Mesenchymal stem cell (in vitro differentiated cells and primary cell): ENCODE data around the gene C10orf105.

Source experiments
- DNase-seq: peaks from one replicate; pipeline ENCODE4 v3.0.0-alpha.2; 2013
- H2AFZ ChIP-seq: one replicate; pipeline ENCODE4 v1.6.1; 2013; ENCODE audit warnings: low read depth, mild to moderate bottlenecking, control low read depth, inconsistent platforms, low read length, moderate library complexity
- H2AK5ac ChIP-seq: 2 replicates; pipeline ENCODE4 v1.6.1; 2013; ENCODE audit warnings: low read length, moderate library complexity, mild to moderate bottlenecking, inconsistent platforms; ENCODE audit not compliant: severe bottlenecking
- H2BK120ac ChIP-seq: one replicate; pipeline ENCODE4 v1.6.1; 2013; ENCODE audit warnings: low read depth, mild to moderate bottlenecking, inconsistent platforms, low read length, moderate library complexity
- H2BK12ac ChIP-seq, 2 experiments: one replicate each; pipeline ENCODE4 v1.6.1; 2013; ENCODE audit warnings: inconsistent platforms in 2 of 2, low read length in 2 of 2, mild to moderate bottlenecking in 2 of 2, moderate library complexity in 2 of 2, control low read depth in 1 of 2
- H2BK15ac ChIP-seq: one replicate; pipeline ENCODE4 v1.6.1; 2013; ENCODE audit warnings: mild to moderate bottlenecking, low read depth, inconsistent platforms; ENCODE audit not compliant: poor library complexity, severe bottlenecking
- H2BK5ac ChIP-seq: 2 replicates; pipeline ENCODE4 v1.6.1; 2013; ENCODE audit warnings: low read depth, mild to moderate bottlenecking, low read length, control low read depth, inconsistent platforms; ENCODE audit not compliant: poor library complexity, severe bottlenecking
- H3K14ac ChIP-seq, 2 experiments: one replicate each; pipeline ENCODE4 v1.6.1; 2013; ENCODE audit warnings: inconsistent platforms in 2 of 2, low read length in 2 of 2, control low read depth in 1 of 2, mild to moderate bottlenecking in 1 of 2, moderate library complexity in 1 of 2
- H3K18ac ChIP-seq, 2 experiments: one replicate each; pipeline ENCODE4 v1.6.1; 2013; ENCODE audit warnings: inconsistent platforms in 2 of 2, low read length in 2 of 2, control low read depth in 1 of 2, low read depth in 1 of 2, mild to moderate bottlenecking in 1 of 2
- H3K23ac ChIP-seq, 2 experiments: one replicate each; pipeline ENCODE4 v1.6.1; 2013; ENCODE audit warnings: inconsistent platforms in 2 of 2, low read length in 2 of 2, mild to moderate bottlenecking in 2 of 2, moderate library complexity in 2 of 2, control low read depth in 1 of 2
- H3K27ac ChIP-seq: 2 replicates; pipeline ENCODE4 v1.5.1; 2013; ENCODE audit warnings: mild to moderate bottlenecking, moderate library complexity, low read length, control low read depth, inconsistent platforms; ENCODE audit not compliant: poor library complexity, severe bottlenecking
- H3K27me3 ChIP-seq, 2 experiments: 2 replicates each; pipeline versions ENCODE4 v1.6.1 to v1.7.0; 2013; ENCODE audit warnings: low read length in 2 of 2, mild to moderate bottlenecking in 2 of 2, moderate library complexity in 2 of 2, control low read depth in 1 of 2, inconsistent platforms in 1 of 2; ENCODE audit not compliant: control insufficient read depth in 1 of 2, insufficient read depth in 1 of 2
- H3K36me3 ChIP-seq, 2 experiments: 2 replicates each; pipeline versions ENCODE4 v1.6.1 to v1.7.0; 2013; ENCODE audit warnings: low read length in 2 of 2, control low read depth in 1 of 2, inconsistent platforms in 1 of 2, low read depth in 1 of 2, mild to moderate bottlenecking in 1 of 2; ENCODE audit not compliant: insufficient read depth in 2 of 2, control insufficient read depth in 1 of 2
- H3K4ac ChIP-seq, 2 experiments: one replicate each; pipeline ENCODE4 v1.6.1; 2013; ENCODE audit warnings: inconsistent platforms in 2 of 2, low read length in 2 of 2, mild to moderate bottlenecking in 2 of 2, moderate library complexity in 2 of 2, control low read depth in 1 of 2, low read depth in 1 of 2
- H3K4me1 ChIP-seq: 2 replicates; pipeline ENCODE4 v1.6.1; 2013; ENCODE audit warnings: low read depth, low read length, control low read depth; ENCODE audit not compliant: control insufficient read depth, insufficient read depth
- H3K4me2 ChIP-seq: 2 replicates; pipeline ENCODE4 v1.6.1; 2013; ENCODE audit warnings: low read length, mild to moderate bottlenecking, inconsistent platforms; ENCODE audit not compliant: poor library complexity, severe bottlenecking
- H3K4me3 ChIP-seq, 2 experiments: 2 replicates each; pipeline versions ENCODE4 v1.5.1 to v1.7.0; 2013; ENCODE audit warnings: low read length in 2 of 2, mild to moderate bottlenecking in 2 of 2, control low read depth in 1 of 2, low read depth in 1 of 2; ENCODE audit not compliant: insufficient read depth in 1 of 2
- H3K79me1 ChIP-seq: replicated peaks from 2 replicates; pipeline ENCODE4 v1.6.1; 2013; ENCODE audit warnings: mild to moderate bottlenecking, control low read depth, low read length, inconsistent platforms; ENCODE audit not compliant: poor library complexity, severe bottlenecking
- H3K9ac ChIP-seq: 2 replicates; pipeline ENCODE4 v1.7.0; 2013; ENCODE audit warnings: mild to moderate bottlenecking, low read length, moderate library complexity
- H3K9me3 ChIP-seq: 2 replicates; pipeline ENCODE4 v1.7.0; 2013; ENCODE audit warnings: mild to moderate bottlenecking, low read length; ENCODE audit not compliant: control insufficient read depth
- H4K8ac ChIP-seq: one replicate; pipeline ENCODE4 v1.6.1; 2013; ENCODE audit warnings: inconsistent platforms, mild to moderate bottlenecking, low read length, moderate library complexity
- H4K91ac ChIP-seq: one replicate; pipeline ENCODE4 v1.6.1; 2013; ENCODE audit warnings: mild to moderate bottlenecking, low read length, inconsistent platforms
- whole genome bisulfite sequencing: methylation state at CpG from one replicate; pipeline ENCODE4 v1.1.7; 2013; ENCODE audit warnings: mixed read lengths; 5-methylcytosine and 5-hydroxymethylcytosine counted together

The C10orf105 gene

GRCh38 chr10:71756311-71757191, 37.0 kb upstream of the C10orf105 start:
- Histone ChIP-seq H3K9me3 (no peaks in the 10 kb centered on the region), H2BK15ac (no peak overlapping the region), H3K79me1 (no peaks in the 10 kb centered on the region), H2AFZ (no peak overlapping the region), H3K27ac (no peak overlapping the region), H3K9ac (no peak overlapping the region), H3K14ac (no peak overlapping the region), H4K91ac (no peak overlapping the region), H3K36me3 (peaks cover 0 to 32% of the 10 kb centered on the region in 2 experiments), H3K4me1 (peaks cover 4% of the 10 kb centered on the region), H2BK120ac (no peak overlapping the region), H3K4ac (no peak overlapping the region), H4K8ac (no peak overlapping the region), H2BK5ac (no peak overlapping the region), H3K4me2 (no peak overlapping the region), H3K4me3 (no peak overlapping the region), H3K23ac (no peak overlapping the region), H3K18ac (no peak overlapping the region), H3K27me3 (peaks cover 2 to 57% of the 10 kb centered on the region in 2 experiments), H2AK5ac (no peak overlapping the region), H2BK12ac (no peak overlapping the region)
- 77% methylated on average over 9 of the region's 12 CpGs for WGBS
- DNase-seq: no peak

GRCh38 chr10:71755179-71755879, 35.8 kb upstream of the C10orf105 start:
- peaks cover 0 to 29% of the 10 kb centered on the region in 2 experiments for H3K36me3 ChIP-seq
- H3K27me3 ChIP-seq: peaks cover 2 to 57% of the 10 kb centered on the region in 2 experiments
- H3K23ac ChIP-seq: peak overlapping the region in 1 of 2 experiments; percentile 71
- no peak overlapping the region for H2BK120ac ChIP-seq
- H3K4me3 ChIP-seq: no peak overlapping the region
- no peak overlapping the region for H2BK5ac ChIP-seq
- no peak overlapping the region for H2AFZ ChIP-seq
- H2BK15ac ChIP-seq: no peak overlapping the region
- no peak overlapping the region for H2AK5ac ChIP-seq
- no peaks in the 10 kb centered on the region for H3K9me3 ChIP-seq
- H3K14ac ChIP-seq: no peak overlapping the region
- H2BK12ac ChIP-seq: no peak overlapping the region
- H3K4me1 ChIP-seq: peaks cover 4% of the 10 kb centered on the region
- no peaks in the 10 kb centered on the region for H3K79me1 ChIP-seq
- H4K91ac ChIP-seq: no peak overlapping the region
- H3K18ac ChIP-seq: no peak overlapping the region
- H4K8ac ChIP-seq: no peak overlapping the region
- WGBS: 88% methylated on average over 16 of the region's 16 CpGs
- H3K4me2 ChIP-seq: no peak overlapping the region
- H3K9ac ChIP-seq: no peak overlapping the region
- no peak overlapping the region for H3K27ac ChIP-seq
- no peak for DNase-seq
- no peak overlapping the region for H3K4ac ChIP-seq

- Histone ChIP-seq H3K36me3 (peaks cover 0 to 29% of the 10 kb centered on the region in 2 experiments), H2BK120ac (no peak overlapping the region), H3K9me3 (no peaks in the 10 kb centered on the region), H3K79me1 (no peaks in the 10 kb centered on the region), H3K14ac (no peak overlapping the region), H3K9ac (no peak overlapping the region), H2AK5ac (no peak overlapping the region), H3K4me2 (no peak overlapping the region), H2BK12ac (no peak overlapping the region), H2AFZ (no peak overlapping the region), H3K27me3 (peaks cover 2 to 60% of the 10 kb centered on the region in 2 experiments), H3K4ac (no peak overlapping the region), H3K4me1 (peaks cover 4% of the 10 kb centered on the region), H2BK5ac (no peak overlapping the region), H4K91ac (no peak overlapping the region), H4K8ac (no peak overlapping the region), H3K27ac (no peak overlapping the region), H3K4me3 (no peak overlapping the region), H2BK15ac (no peak overlapping the region), H3K23ac (no peak overlapping the region), H3K18ac (no peak overlapping the region)
- WGBS: 93% methylated on average over 3 of the region's 3 CpGs
- DNase-seq: no peak
These were observed 35.0 kb upstream of the C10orf105 start for GRCh38 chr10:71754562-71754961.

- H3K4me2 ChIP-seq: no peak overlapping the region
- H2AK5ac ChIP-seq: no peak overlapping the region
- no peak overlapping the region for H3K18ac ChIP-seq
- no peak overlapping the region for H2BK5ac ChIP-seq
- no peak overlapping the region for H2BK12ac ChIP-seq
- no peak overlapping the region for H3K4me3 ChIP-seq
- no peak overlapping the region for H3K4ac ChIP-seq
- DNase-seq: no peak
- no peak overlapping the region for H4K91ac ChIP-seq
- H3K4me1 ChIP-seq: peaks cover 4% of the 10 kb centered on the region
- no peak overlapping the region for H4K8ac ChIP-seq
- H3K36me3 ChIP-seq: peaks cover 0 to 29% of the 10 kb centered on the region in 2 experiments
- 74% methylated on average over 6 of the region's 8 CpGs for WGBS
- H2BK15ac ChIP-seq: no peak overlapping the region
- no peak overlapping the region for H3K23ac ChIP-seq
- no peak overlapping the region for H3K14ac ChIP-seq
- no peaks in the 10 kb centered on the region for H3K9me3 ChIP-seq
- no peak overlapping the region for H2BK120ac ChIP-seq
- H3K27me3 ChIP-seq: peaks cover 2 to 65% of the 10 kb centered on the region in 2 experiments
- H2AFZ ChIP-seq: no peak overlapping the region
- no peak overlapping the region for H3K27ac ChIP-seq
- no peaks in the 10 kb centered on the region for H3K79me1 ChIP-seq
- no peak overlapping the region for H3K9ac ChIP-seq
These were observed 34.5 kb upstream of the C10orf105 start for GRCh38 chr10:71753960-71754505.
